GM21717 (cell line): Measurements from ENCODE around the gene GPR31.

Experiments
- ATAC-seq: cut with Tn5 transposase; IDR thresholded peaks from one replicate; pipeline ENCODE4 v1.9.1; 2021; ENCODE audit warnings: mild to moderate bottlenecking, moderate library complexity; ENCODE audit not compliant: unreplicated experiment

GPR31 gene

DNA sequence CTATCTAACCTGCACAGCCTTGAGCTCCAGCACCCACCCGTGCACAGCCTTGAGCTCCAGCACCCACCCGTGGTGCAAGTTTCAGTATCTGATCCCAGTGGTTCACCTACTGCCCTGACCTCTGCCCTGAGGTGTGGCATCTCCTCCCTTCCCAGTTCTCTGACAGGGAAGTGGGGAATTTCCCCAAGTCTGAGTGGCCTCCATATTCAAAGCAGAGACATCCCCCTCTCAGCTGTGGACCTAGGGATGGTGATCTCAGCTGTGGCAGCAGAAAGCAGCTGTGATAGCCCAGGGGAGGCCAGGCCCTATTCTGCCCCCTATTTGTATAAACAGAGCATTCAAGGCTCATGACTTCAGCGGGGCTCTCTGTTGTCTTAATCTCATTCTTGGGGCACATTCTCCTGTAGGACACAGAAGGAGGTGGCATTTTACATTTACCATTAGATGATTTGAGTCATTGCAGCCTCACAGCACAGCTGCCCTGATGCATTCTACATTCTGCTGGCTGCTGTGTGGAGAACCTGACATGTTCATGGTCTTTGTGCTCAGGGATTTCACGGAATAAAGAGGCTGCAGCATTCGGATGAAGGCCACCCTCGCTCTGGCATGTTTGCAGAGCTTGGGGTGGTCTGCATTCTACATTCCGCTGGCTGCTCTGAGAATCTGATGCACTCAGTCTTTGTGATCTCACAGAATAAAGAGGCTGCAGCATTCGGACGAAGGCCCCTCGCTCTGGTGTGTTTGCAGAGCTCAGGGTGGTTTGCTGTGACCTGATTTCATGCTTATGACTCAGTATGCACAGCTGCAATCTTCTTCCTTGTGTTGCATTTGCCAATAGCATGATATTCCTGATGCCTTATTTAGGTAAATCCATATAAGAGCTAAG lies 16.9 kb downstream of the GPR31 start:
- no peak for ATAC-seq

DNA sequence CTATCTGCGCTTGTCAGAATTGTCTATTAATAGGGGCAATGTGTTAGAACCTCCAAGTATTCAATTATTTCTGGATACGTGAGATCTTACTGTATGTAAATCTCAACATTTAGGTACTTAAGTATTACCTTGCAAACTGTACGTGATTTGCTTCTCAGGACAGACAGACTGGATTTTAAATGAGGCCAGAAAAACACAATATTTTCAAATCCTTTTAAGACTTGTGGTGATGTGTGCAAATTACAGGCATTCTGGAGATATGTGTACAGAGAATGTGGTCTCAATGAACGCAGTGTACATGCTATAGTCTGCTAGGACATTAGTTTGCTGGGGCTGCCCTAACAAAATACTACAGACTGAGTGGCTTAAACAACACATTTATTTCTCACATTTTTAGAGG lies 18.0 kb downstream of the GPR31 start:
- no peak for ATAC-seq

DNA sequence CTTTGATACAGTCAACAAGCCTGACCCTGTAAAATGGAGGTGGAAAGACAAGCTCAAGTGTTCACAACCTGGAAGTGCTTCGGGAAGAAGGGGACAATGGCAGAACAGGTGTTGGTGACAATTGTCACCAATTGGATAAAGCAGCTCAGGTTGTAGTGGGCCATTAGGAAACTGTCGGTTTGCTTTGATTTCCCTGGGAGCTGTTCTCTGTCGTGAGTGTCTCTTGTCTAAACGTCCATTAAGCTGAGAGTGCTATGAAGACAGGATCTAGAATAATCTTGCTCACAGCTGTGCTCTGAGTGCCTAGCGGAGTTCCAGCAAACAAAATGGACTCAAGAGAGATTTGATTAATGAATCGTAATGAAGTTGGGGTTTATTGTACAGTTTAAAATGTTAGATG lies 19.9 kb downstream of the GPR31 start:
- no peak for ATAC-seq

DNA sequence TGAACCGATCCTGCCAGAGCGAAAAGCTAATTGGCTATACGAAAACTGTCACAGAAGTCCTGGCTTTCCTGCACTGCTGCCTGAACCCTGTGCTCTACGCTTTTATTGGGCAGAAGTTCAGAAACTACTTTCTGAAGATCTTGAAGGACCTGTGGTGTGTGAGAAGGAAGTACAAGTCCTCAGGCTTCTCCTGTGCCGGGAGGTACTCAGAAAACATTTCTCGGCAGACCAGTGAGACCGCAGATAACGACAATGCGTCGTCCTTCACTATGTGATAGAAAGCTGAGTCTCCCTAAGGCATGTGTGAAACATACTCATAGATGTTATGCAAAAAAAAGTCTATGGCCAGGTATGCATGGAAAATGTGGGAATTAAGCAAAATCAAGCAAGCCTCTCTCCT lies 20.7 kb downstream of the GPR31 start:
- no peak for ATAC-seq

DNA sequence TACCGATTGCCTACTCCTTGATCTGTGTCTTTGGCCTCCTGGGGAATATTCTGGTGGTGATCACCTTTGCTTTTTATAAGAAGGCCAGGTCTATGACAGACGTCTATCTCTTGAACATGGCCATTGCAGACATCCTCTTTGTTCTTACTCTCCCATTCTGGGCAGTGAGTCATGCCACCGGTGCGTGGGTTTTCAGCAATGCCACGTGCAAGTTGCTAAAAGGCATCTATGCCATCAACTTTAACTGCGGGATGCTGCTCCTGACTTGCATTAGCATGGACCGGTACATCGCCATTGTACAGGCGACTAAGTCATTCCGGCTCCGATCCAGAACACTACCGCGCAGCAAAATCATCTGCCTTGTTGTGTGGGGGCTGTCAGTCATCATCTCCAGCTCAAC lies 21.4 kb downstream of the GPR31 start:
- ATAC-seq: no peak

DNA sequence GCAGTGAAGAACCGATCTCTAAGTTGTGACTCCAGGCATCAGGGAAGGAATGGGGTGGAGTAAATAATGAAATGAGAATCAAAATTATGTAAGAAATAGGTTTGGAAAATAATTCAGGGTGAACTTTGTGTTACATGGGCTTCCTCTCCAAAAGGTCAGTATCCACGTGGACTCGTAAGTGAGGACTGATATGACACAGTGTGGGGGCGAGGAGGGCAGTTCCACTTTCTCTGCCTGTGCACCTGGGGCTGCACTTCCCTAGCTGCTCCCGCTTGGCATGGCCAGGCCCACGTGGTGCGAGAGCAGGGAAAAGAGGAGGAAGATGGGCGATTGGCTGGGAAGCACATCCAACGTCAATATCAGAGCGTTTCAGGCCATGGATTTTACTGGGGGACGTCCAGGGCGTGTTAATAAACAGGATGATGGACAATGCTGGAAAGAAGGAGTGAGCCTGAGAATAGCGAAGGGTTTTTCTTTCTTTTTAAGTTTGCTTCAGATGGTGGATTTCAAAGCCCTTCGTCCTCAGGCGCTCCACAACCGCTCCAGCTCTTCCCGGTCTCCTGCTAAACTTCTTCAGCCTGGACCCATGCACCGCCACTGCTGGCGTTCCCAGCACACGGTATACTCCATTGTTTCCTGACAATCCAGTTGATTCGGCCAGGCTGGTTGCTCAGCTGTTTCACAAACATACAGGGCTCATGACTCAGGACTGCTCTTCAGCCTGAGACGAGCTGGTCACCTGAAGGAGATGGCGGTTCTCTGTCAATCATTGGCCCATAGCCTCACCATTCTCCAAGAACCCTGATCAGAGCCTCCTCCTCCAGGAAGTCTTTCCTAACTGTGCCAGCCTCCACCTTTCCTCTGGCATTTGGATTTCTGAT lies 23.1 kb downstream of the GPR31 start:
- ATAC-seq: no peak

DNA sequence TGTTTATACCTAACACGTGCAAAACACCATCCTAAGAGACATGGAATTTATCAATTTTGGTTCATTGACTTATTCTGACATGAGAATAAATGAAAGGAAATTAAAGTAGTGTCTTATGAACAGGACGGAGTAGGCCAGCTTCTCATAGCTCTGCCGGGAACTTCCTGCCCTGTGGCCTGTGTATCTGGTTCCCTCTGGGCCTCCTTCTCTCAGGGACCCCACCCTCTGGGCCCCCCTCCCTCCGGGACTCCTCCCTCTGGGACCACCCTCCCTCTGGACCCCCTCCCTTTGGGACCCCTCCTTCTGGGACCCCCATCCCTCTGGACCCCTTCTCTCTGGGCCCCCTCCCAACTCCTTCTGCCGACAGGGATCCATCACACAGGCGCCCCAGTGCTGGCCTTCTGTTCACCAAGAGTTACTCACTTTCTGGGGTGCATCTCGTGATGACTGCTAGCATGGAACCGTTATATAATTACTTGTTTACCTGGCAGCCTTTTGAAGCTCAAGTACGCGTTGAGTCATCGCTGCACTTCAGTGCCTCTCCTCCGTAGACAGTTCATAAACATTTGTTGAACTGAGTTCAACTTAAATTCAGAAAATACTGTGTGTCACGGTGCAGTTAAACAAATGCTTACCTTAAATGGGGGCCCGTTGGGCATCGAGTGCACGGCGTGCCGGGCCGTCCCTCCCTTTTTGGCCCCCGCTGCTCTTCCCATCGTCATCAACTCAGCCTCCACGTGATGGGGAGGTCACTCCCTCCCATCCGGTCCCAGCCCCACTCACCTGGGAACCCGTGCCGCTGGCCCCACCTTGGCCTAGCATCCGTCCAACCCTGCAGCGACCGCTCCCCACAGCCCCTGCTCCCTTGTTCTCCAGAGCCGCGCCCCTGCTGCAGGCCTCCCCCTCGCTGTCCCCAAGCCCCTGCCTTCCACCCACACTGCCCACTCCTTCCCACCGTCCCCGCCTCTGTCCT lies 26.8 kb downstream of the GPR31 start:
- no peak for ATAC-seq

DNA sequence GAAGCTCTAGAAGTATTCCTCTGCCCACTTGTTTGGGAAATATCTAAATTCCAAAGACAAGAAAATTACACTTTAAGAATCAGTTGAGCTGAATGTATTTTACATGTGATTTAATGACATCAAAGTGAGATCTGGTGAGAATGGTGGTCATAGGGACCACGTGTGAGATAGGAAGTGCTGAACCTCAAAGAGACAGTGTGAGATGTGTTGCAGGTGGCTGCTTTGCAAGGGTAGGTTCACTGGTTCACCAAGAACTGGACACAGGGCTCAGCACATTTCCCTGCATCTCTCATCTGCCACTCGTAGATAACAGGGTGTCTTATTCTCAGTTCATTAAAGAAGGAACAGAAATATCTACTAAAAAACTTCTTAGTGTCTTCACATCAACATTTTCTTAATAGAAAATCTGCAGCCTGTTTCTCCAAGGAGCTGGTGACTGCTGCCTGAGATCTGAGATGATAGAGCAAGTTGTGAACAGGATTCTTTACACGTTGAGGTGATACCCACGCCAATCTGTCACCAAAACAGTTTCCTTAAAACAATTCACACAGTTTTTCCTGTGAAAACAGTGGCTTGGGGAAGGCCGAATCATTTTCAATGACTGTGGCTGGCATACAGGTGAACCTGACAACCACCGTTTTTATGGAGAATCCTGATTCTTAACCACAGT lies 27.6 kb downstream of the GPR31 start:
- no peak for ATAC-seq

DNA sequence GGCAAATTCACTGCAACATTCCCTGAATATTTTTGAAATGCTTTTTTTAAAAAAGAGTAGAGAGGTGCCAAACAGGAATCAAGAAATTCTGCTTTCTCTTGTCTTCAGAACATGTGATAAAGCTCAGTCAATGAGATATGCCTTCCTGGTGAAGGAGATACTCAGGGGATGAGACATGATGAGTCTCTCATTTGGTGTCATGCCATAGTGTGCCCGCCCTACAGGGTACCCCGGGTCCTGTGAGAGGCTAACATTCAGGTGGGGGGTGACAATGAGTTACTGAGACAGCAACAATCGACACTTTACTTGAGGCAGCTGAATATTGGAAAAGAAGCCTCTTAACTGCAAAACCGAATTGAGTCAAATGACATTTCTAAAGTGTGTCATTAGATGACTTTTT lies 28.2 kb downstream of the GPR31 start:
- no peak for ATAC-seq

DNA sequence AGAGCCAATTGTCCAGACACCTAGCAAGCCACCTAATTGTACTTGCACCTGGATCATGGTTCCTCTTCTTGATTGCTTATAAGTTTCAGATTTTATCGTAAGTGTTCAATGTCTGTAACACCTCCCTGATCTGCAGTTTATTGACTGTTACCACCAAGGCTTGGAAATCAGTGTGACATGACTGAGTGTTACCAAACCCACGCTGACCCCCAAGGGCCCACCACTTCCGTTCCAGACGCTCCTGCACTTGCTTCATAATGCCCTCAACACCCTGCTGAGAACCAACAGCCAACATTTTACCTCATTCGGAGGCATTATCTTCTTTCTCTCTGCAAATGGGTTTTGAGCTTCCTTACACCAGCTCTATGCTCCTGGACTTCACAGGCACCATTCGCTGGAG lies 28.6 kb downstream of the GPR31 start:
- ATAC-seq: no peak

DNA sequence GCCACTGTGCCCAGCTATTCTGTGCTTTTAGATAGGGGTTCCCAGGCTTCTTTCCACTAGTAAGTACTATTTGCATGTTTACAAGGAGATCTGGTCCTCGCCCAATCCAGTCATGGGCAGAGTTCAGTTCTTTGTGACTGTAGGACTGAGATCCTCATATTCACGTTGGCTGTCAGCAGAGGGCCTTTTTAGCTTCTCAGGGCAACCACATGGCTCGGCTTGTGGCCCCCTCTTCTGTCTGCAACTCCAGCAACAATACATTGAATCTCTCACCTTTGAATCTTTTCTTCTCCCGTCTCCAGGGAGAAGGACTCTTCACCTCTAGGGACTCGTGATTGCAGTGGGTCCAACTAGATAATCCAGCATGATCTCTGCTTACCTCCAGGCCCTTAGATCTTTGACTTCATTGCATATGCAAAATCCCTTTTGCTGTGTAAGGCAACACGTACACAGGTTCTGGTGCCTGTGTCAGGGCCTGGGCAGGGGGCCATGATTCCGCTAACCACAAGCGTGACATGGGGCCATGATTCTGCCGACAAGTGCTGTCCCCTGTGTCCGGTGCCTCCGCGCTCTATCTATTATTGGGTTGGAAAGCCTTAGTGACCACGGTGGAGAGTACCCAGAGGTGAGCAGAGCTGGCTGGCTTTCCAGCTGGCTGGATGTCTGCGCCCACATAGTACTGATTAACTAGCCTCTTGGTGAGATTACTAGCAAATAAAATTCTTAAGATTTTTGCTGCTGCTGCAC lies 29.8 kb downstream of the GPR31 start:
- ATAC-seq: no peak

DNA sequence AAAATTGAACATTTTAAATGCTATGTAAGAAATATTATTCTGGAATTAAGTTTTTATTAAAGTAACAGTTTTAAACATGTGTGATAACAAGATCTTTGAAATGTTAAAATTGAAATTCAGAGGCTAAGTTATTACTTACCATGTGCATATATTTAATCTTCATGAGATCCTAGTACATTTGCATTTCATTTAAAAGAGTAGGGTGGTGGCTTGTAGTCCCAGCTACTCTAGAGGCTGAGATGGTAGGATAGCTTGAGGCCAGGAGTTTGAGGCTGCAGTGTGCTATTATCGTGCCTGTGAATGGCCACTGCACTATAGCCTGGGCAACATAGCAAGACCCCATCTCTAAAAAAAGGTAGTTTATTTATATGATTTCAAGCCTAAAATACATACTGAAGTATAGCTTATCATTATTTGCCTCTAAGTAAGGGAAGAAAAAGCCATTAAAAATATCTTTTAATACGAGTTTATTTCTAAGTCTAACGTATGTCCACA lies 31.9 kb downstream of the GPR31 start:
- no peak for ATAC-seq

DNA sequence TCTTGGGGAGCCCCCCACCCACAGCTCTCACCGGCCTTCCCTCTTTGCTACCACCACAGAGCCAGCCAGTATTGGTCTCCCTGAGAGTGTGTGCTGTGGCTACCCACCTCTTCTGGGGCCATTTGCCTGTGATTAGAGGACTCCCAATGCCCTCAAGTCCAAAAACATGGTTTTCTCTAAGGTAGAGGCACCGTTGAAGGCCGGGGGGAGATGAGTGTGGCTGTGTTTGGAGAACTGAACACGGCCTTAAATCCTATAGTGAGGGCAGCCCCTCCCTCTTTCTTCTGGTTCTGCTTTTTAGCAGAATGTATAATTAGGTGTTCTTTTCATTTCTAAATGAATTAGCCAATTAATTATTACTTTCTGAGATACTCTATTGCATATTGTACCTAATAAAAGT lies 32.4 kb downstream of the GPR31 start:
- ATAC-seq: no peak

DNA sequence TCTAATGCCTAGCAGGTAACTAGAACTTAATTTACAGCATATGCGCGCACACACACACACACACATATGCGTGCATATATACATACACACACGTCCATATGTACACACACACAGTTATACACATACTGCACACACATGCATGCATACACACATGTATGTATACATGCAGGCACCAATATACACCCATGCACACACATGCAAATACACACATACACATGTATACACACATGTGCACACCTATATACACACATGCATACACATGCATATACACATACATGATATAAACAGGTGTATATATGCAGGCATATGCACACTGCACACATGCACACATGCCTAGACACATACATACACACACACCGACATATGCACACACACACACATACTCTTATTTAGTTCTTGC lies 33.0 kb downstream of the GPR31 start:
- ATAC-seq: no peak

DNA sequence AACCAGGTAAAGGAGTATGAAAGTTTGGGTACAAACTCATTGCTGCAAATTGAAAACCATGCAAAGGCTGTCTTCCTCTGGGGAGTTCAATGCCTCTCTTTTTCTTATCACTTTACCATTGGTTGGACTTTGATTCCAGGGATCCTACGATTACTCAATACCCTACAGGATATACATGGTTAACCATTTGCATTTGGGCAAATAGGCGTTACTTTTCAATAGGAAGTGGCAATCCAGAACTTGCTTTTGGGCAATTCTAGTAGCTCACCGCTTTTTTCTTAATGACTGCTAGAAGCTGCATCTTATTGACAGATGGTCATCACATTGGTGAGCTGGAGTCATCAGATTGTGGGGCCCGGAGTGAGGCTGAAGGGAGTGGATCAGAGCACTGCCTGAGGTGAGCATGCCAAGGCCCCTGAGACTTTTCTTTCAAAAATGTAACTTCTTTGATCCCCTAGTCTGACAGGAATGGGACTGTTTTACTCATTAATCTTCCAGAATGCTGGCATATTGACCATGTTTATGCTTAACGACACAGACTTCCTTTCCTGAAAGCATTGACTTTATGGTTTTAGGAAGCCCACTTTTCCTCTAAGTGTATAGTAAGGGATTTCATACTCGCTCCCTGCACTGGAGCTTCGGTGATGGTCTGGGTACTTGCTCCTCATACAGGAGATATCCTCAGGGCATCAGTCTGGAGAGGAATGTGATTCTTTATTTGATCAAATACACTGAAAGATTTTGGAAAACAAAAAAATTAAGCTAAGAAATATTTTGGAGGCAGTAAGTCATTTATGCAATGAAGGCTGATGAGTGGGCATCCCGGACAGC lies 34.7 kb downstream of the GPR31 start, which contains the start of gene CCR6:
TSS of gene CCR6 (plus strand) at position 270 of the 831 bp plus-strand sequence. CDS start 13,039 bp downstream, outside the sequence.
- no peak for ATAC-seq

DNA sequence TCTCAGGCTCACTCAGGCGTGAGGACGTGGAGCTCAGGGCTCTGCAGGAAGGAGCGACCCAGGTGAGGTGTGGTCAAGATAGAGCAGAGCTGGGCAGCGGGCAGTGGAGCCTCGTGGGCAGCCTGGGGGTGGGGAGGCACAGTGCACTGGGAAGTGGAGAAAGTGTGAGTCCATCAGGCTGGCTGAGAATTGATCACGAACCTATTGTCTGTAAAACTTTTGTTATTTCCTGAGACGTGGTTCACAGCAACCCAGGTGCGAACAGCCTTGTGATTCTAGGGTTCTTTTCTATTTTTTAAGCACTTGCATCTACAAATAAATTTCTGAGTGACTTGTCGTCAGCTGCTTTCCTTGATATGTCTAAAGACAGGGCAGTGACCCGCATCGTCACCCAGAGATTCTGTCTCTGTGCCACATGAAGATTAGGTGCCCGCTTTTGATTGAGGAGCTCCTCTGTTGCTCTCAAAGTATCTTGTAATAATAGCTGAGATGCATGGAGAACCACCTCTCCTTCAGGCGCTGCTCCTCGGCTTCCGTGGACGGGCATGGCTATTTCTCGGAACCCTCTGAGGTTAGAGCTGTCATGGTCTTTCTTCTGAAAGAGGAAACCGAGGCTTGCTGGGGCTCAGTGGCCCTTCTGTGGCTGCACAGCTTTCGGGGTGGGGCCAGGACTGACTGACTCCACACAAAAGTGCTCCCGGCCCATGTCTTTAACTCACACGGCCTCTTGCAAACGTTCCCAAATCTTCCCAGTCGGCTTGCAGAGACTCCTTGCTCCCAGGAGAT lies 35.5 kb downstream of the GPR31 start:
- no peak for ATAC-seq

DNA sequence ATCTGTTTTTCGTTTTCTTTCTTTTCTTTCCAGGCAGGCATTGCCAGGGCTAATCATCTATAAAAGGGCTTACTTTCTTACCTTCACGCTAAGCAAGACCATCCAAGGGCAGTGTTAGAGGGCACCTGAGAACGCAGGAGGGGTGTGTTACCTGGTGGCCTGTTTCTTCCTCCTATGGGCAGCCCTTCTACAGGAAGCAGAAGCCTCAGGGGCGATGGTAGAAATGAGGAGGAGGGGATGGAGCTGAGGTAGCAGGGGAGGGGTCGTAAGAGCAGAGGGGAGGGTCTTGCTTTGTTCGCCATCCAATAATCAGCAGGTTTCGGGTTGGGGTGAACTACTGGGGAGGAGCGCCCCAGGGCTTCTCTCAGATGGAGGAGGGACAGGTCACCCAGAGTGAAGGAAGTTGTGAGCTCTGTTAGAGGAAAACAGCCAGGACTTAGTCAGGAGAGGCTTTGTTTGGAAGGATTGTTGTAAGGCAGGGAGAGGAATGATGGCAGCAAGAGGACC lies 36.4 kb downstream of the GPR31 start:
- no peak for ATAC-seq

DNA sequence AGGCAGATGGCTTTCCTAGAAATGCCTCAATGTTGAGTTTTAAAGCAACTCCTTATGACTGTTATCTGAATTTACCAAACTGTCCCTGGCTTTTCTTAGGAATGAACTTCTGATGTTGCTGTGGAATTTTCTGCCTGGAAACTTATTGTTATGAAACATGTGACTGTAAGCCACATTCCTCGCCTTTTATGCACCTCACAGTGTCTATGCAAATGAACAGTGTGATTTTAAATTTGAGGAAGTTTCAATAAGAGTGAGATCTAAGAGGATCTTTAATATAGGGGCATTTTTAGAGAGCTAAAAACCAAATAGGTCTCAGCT lies 37.2 kb downstream of the GPR31 start:
- no peak for ATAC-seq
